AG04449 (cell line): ENCODE measurements around the gene AGAP1.

ENCODE experiments used
- CTCF ChIA-PET: fragments of 350-600 bp; formaldehyde crosslinking; extraction: SDS; loops from one replicate; lab custom pipeline; 2021; ENCODE audit warnings: antibody characterized with exemption; lab: Yijun Ruan, JAX
- POLR2A ChIA-PET: fragments of 400-600, 350-600 bp; formaldehyde crosslinking; extraction: SDS; loops from one replicate; lab custom pipeline; 2020; ENCODE audit warnings: antibody characterized with exemption, inconsistent platforms; lab: Yijun Ruan, JAX
- DNase-seq: peaks from one replicate; pipeline ENCODE4 v3.0.0-alpha.2; 2010; ENCODE audit warnings: low read depth, low spot score
- H3K4me3 ChIP-seq: 2 replicates; pipeline ENCODE4 v1.5.1; 2011; ENCODE audit warnings: low read depth, mild to moderate bottlenecking, control low read depth, low read length
- CTCF ChIP-seq: IDR thresholded peaks from one replicate; pipeline ENCODE4 v1.5.1; 2011; ENCODE audit warnings: mild to moderate bottlenecking, moderate library complexity, low read length, control low read depth, inconsistent platforms; ENCODE audit not compliant: insufficient read depth; ENCODE audit errors: missing control alignments

Gene AGAP1

GRCh38 chr2:235558572-235558971 is 64.7 kb downstream of the AGAP1 start:
- H3K4me3 ChIP-seq, result no peak overlapping the region
- TF ChIP-seq CTCF, result no peak
- CTCF ChIA-PET, result no interaction called here
- POLR2A ChIA-PET, result no interaction called here
- no peak for DNase-seq

- DNase-seq, result no peak
- CTCF ChIA-PET, result interaction anchor here (1.4 kb wide), 1 partner anchor 35 kb away, joined by 4 read pairs; no protein-coding TSS in a partner anchor
- no peak for TF ChIP-seq CTCF
- POLR2A ChIA-PET, result no interaction called here
- H3K4me3 ChIP-seq, result no peak overlapping the region
These were observed 66.5 kb downstream of the AGAP1 start for GRCh38 chr2:235560345-235560744.

- POLR2A ChIA-PET, result no interaction called here
- no peak for TF ChIP-seq CTCF
- CTCF ChIA-PET, result interaction anchor here (1.0 to 1.1 kb wide), 2 partner anchors 32 to 185 kb away, joined by 3 read pairs; no protein-coding TSS in a partner anchor
- H3K4me3 ChIP-seq, result no peak overlapping the region
- no peak for DNase-seq
These were observed 67.6 kb downstream of the AGAP1 start for GRCh38 chr2:235561450-235561849.

GRCh38 chr2:235562065-235562747 is 68.4 kb downstream of the AGAP1 start:
- ChIA-PET CTCF (interaction anchor here (0.7 to 1.3 kb wide), 4 partner anchors 14 to 184 kb away, joined by 3 to 4 read pairs (median 3); no protein-coding TSS in a partner anchor), POLR2A (no interaction called here)
- no peak for TF ChIP-seq CTCF
- no peak for DNase-seq
- no peak overlapping the region for H3K4me3 ChIP-seq

GRCh38 chr2:235563056-235563910 is 69.4 kb downstream of the AGAP1 start:
- no peak for DNase-seq
- no peak overlapping the region for H3K4me3 ChIP-seq
- ChIA-PET POLR2A (no interaction called here), CTCF (interaction anchor here (1.2 to 1.3 kb wide), 3 partner anchors 11 to 183 kb away, joined by 3 to 4 read pairs (median 4); no protein-coding TSS in a partner anchor)
- TF ChIP-seq CTCF, result no peak

GRCh38 chr2:235564066-235564465 is 70.2 kb downstream of the AGAP1 start:
- H3K4me3 ChIP-seq, result no peak overlapping the region
- no peak for DNase-seq
- POLR2A ChIA-PET, result no interaction called here
- CTCF ChIA-PET, result interaction anchor here (1.2 to 3.8 kb wide), 3 partner anchors 10 to 182 kb away, joined by 3 to 12 read pairs (median 4); no protein-coding TSS in a partner anchor
- TF ChIP-seq CTCF, result no peak
